Fibroblast of skin of left quadriceps (primary cell): ENCODE results near the gene LRRC26.
"Not testable (repeated sequence)": the region's sequence is repeated elsewhere in the genome, so short reads cannot be mapped to it uniquely, and the experiment has no call there.

ENCODE experiments used
- DNase-seq, 2 experiments: peaks; one replicate each; pipeline ENCODE4 v3.0.0-alpha.2; 2013; ENCODE audit warnings: low read depth in 2 of 2

Gene LRRC26

DNA sequence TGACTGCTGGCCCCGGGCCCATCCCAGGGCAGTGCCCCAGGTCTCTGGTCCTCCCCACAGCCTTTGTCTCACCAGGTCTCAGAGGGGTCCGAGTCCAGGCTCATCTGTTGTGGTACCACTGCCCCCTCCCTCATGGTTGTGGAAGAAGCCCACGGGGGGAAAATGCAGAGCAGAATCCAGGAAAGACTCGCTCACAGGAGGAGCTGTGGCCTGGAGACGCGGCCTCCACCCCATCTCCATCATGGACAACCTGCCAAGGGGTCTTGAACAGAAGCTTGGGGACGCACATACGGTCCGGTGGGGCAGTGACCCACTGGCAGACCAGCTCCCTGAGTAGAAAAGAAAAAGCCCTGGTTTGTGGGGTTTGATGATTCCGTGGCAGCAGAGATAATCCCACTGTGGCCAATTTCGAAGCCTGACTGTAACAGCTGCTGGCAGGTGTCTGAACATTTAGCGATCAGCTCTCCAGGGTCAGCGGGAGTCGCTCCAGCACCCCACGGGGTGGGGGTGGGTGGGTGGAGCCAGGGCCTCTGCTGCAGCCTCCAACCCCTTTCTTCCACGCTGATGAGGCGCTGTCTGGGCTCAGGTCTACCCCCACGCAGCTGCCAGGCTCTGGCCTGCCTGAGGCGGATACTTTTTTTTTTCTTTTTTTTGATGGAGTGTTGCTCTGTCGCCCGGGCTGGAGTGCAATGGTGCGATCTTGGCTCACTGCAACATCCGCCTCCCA is 32.8 kb downstream of the LRRC26 start:
- no peak for DNase-seq

DNA sequence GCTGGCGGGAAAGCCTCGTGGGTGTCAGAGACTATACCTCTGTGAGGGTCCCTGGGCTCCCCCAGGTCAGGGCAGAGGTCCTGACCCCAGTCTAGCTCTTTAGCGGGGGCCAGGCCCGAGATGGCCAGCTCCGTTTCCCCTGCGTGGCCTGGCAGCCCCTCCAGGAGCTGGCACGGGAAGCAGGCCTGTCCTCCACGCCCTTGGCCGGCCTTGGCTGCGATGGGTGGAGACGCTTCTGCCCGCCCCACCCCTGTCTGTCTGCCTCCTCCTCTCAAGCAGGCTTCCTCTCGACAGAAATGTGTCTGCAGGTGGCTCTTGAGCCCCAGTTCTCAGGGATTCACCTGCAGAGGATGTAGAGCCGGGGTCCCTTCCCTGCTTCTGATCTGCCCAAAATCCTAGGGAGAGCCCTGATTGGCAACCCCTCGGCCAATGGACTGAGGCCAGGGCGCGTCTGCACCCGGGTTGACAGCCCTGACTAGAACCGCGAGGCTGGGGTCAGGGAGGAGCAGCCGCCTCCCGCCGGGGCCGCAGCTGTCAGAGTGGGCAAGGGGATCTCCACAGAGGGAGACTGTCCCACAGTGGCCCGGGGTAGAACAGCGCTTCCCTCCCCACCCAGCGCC is 33.5 kb downstream of the LRRC26 start:
- DNase-seq = no peak

DNA sequence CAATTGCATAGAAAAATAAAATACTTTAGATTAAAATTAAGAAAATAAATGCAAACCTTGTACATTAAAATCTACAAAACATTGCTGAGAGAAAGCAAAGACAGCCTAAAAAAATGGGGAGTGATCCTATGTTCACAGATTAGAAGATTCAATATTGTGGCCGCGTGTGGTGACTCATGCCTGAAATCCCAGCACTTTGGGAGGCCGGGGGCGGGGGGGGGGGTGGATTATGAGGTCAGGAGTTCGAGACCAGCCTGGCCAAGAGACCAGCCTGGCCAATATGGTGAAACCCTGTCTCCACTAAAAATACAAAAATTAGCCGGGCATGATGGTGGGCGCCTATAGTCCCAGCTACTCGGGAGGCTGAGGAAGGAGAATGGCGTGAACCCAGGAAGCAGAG is 34.7 kb downstream of the LRRC26 start:
- DNase-seq = not testable (repeated sequence)

DNA sequence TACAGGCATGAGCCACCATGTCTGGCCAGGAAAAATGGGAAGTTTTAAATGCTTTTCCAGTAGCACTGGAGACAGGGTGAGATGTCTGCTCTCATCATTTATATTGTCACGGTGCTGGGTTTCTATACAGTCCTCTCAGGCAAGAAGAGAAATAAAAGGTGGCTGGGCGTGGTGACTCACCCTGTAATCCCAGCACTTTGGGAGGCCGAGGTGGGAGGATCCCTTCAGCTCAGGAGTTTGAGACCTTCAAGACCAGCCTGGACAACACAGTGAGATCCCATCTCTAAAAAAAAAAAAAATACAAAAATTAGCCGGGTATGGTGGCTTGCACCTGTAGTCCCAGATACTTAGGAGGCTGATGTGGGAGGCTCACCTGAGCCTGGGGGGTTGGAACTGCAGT is 35.7 kb downstream of the LRRC26 start:
- DNase-seq = no peak

DNA sequence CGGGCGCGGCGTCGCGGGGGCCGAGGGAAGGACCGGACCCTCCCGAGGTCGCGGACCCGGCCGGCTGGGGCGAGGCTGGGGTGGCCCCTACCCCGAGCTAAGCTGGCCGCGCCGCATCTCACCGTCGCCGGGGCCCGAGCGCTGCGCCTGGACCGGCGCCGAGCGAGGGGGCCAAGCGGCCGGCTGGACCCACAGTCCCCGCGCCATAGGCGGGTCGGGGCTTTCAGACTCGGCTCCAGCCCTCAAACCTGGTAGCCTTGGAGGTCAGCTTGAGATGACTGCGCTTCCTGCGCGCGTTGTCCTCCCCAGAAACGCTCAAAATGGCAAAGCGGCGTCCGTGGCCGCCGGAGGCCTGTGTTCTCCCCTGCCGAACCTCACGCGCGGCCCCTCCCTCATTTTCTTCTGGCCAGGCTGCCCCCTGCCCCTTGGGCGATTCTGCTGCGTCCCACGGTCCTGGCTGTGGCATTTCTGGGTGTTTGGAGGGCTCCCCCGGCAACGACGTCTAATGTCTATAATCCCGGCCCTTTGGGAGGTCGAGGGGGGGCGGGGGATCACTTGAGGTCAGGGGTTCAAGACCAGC is 39.6 kb downstream of the LRRC26 start:
- no peak for DNase-seq

DNA sequence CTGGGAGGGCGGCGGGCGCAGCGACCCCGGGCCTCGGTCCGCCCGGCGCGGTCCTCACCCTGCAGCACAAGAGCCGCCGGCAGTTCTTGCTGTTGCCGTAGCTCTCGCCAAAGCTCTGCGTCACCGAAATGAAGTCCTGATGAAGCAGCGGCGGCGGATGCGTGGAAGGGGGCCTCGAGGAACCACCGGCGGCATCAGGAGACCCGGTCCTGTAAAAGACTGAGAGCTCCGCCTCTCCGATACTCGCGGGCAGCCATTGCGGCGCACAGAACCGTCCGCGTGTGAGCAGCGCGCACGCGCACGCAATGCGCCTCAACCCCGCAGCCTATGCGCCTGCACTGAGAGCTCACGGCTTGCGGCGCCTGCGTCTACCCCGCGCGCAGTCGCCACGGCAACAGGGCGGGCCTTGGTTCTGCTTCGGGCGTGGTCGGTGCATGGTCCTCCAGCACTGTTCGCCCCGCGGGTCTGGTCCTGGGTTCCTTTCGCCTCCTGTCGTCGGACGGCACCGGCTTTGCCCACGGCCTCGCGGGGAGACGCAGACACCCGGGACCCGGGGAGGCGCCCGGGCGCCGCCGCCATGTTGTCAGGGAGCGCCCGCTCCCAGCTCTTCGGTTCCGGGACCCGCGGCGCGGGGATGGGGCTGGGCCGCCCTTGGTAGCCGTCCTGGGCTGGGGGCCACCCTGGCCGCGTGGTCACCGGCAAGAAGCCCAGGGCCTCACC is 40.2 kb downstream of the LRRC26 start:
- peak; percentile 72 to 73 for DNase-seq

DNA sequence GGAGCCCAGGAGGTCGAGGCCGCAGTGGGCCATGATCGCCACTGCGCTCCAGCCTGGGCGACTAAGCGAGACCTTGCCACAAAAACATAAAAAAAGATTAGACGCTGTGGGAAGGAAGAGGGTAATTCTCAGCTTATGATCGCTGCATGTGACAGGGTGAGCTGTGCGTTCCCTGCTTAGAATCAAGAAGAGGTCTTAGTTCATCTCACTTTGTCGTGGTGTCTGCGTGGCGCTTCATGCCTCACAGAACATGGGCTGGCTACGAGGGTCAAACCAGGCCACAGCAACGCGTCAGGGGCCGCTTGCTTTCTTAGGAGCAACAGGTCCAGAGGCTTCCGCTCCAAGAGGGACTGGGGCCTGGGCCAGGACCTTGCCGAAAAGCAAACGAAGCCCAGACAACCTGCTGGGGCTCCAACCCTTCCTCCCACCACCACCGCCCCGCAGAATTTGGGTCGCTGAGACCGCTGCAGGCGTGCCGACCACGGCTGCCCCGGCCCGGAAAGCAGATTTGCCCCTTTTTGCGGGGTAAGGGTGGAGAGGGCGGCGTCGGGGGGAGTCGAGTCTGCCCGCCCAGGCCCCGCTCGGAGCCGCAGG is 40.9 kb downstream of the LRRC26 start:
- no peak for DNase-seq

DNA sequence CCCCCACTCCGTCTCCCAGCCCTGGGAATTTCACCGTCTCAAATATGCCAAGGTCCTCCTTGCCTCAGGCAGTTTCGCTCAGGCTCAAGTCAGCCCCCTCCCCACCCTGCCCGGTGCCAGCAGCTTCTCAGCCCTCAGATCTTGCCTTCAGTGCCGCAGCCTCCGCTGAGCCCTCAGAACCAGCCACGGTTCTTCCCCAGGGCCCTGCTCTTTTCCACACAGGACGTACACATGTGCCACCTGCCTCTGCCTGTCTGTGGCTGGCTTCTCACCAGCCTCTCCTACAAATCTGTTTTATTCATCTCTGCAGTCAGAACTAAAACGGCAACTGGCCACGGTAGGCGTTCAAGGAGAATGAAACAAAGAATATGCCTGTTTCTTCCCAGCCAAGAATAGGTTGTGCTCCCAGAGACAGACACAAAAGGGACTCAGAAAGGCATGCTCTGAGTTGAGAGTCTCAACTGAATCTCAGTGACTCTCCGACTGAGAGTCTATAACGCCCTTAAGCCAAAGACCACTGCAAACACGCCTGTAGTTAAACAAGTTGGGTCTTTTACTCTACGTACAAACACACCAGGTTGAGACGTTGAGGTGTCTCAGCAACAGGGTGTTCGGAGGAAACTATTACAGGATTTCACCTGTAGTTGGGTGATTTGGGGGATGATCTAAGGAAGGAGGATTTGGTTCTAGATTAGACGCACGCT is 41.5 kb downstream of the LRRC26 start:
- no peak for DNase-seq

DNA sequence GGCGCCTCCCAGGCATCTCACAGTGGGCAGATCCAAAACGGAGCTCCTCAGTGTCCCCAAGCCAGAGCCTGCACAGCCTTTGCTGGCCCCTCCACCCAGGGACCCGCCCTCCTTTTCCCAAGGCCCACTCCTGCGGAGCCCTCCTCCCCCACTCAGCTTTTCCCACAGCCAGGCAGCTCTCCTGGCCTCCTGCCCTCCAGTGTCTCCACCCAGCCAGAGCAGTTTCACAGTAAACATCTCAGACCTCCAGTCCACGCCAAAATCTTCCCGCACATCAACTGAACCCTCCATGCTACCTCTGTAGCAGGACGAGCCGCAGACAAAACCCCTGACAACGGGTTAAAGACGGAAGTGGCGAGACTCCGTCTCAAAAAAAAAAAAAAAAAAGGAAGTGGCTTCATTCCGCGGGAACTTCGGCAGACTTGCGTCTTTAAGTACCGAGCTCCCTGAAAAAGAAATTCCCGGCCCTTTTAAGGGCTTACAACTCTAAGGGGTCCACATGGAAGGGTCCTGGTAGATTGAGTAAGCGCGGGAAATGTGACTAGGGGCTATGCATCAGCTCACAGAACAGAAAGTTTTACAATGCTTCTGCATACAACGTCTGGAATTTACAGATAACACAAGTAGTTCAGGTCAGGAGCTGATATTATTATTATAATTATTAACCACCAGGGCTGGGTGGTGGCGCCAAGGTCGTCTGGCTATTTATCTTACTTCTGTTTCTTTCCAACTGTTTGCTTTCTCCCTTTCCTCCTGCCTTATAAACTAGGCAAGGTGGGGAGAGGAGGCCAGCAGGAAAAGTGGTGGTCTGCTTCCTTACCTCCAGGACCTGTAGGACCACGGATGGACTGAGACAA is 42.3 kb downstream of the LRRC26 start:
- no peak for DNase-seq

DNA sequence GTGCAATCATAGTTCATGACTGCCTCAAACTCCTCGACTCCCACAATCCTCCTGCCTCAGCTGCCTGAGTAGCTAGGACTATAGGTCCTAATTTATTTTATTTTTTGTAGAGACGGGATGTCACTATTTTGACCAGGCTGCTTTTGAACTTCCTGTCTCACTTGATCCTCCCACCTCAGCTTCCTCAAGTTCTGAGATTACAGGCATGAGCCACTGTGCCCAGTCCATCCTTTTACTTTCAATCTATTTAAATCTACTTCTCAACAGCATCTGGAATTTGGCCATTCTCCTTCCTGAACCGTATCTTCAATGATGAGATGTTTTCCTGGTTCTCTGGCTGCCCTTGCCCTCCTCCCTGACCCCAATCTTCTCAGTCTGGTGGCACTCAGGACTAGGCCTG is 43.1 kb downstream of the LRRC26 start:
- no peak for DNase-seq

DNA sequence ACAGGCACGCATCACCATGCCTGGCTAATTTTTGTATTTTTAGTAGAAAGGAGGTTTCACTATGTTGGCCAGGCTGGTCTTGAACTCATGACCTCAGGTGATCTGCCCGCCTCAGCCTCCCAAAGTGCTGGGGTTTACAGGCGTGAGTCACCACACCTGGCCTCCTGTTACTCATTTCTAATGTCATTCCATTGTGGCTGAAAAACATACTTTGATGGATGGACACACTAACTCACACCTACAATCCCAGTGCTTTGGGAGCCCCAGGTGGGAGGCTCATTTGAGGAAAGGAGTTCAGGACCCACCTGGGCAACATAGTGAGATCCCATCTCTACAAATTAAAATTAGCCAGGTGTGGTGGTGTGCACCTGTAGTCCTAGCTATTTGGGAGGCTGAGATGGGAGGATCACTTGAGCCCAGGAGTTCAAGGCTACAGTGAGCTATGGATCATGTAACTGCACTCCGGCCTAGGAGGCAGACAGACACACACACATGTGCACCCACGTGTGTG is 45.8 kb downstream of the LRRC26 start:
- not testable (repeated sequence) for DNase-seq

DNA sequence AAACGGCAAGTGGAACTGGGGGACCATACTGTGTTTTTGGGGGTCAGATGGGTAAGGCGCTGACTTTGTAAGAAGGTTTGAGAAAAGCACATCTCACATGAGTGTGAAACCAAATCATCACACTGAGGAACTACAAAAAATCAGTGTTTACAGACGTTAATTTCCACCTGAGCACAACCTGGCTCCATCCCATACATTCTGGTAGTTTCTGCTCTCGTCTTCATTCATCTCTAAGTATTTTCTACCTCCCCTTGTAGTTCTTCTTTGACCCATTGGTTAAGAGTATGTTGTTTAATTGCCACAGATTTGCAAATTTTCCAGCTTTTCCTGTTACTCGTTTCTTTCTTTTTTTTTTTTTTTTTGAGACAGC is 46.4 kb downstream of the LRRC26 start:
- DNase-seq = no peak

DNA sequence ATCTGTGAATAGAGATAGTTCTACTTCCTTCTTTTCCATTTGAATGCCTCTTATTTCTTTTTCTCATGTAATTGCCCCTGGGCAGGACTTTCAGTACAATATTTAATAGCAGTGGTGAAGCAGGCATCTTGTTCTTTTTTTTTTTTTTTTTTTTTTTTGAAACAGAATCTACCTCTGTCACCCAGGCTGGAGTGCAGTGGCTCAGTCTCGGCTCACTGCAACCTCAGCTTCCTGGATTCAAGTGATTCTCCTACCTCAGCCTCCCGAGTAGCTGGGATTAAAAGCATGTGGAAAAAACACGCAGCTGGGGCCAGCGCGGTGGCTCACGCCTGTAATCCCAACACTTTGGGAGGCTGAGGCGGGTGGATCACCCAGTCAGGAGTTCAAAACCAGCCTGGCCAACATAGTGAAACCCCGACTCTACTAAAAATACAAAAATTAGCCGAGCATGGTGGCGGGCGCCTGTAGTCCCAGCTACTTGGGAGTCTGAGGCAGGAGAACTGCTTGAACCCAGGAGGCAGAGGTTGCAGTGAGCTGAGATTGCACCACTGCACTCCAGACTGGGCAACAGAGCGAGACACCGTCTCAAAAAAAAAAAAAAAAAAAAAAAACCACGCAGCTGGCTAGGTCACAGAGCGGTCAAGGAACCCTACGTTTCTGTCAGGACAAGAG is 46.9 kb downstream of the LRRC26 start:
- DNase-seq = not testable (repeated sequence)

DNA sequence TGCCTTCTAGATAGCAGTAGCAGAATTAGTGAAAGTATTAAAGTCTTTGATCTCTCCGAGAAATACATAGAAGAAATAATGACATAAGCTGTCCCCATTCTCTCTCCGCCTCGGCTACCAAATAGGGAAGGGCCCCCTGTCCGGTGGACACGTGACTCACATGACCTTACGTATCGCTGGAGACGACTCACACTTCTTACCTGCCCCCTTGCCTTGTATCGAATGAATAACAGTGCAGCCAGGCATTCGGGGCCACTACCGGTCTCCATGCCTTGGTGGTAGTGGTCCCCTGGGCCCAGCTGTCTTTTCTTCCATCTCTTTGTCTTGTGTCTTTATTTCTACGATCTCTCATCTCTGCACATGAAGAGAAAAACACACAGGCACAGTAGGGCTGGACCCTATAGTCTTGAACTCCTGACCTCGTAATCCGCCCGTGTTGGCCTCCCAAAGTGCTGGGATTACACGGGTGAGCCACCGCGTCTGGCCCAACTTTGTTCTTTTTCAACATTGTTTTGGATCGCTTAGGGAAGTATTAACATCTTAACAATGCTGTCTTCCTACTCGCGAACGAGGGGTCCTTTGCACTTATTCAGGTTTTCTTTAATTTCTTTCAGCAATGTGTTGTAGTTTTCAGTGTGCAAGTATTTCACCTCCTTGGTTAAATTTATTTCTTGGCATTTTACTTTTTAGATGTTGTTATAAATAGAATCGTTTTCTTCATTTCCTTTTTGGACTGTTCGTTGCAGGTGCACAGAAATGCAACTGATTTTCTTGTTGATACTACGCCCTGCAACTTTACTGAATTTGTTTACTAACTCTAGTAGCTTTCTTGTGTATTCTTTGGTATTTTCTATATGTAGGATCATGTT is 47.7 kb downstream of the LRRC26 start:
- DNase-seq = not testable (repeated sequence)
